Stimulated activated CD4-positive, alpha-beta T cell treated with anti-CD3 and anti-CD28 coated beads, Interleukin-2, amount 100 ng/mL, for 48 hours (primary cell): ENCODE data around the gene CCT3.
"Not testable (repeated sequence)": the region's sequence is repeated elsewhere in the genome, so short reads cannot be mapped to it uniquely, and the experiment has no call there.

ENCODE experiments used
- DNase-seq, 2 donors: peaks; one replicate each; pipeline ENCODE4 v3.0.0-alpha.2; 2020

CCT3 gene

DNA sequence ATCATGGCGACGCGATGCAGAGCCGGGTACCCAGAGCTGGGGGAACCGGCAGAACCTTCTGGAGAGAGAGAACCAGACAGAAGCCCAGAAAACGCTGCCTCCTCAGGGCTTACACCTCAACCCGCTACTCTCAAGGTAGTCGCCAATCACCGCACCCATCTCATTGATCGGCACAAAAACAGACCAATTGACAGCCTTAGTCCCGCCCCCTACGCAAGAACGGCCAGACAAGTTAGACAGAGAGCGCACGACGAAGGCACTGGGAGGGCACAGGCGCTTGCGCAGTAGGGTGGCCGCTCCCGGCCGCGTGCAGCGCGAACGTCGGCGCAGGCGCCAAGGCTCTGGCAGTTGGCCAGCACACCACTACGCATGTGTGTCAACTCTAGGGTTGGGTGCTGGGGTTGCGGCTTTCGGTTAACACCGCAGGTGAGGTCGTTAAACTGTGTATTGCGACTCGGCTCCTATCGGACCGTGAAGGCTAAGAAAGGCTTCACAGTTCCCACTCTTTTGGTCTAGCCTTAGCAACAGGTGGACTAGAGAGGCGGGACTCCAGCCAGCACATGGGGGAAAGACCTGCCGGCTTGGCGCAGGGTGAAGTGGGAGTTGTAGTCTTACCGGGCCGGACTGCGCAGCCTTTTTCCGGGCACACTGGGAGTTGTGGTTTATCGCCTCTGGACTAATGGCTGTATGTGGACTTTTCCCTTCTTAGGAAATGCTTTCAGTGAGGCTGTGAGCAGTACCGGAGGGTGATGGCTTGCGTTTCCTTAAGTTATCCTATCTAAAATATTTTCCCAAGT, at the start of gene CCT3, which contains the start of gene TSACC:
TSS of gene CCT3 (minus strand) at position 113 of the 797 bp plus-strand sequence. CDS start at position 5, 108 bp downstream.
TSS of gene TSACC (plus strand) at position 347 of the 797 bp plus-strand sequence. CDS start 1,232 bp downstream, outside the sequence.
- DNase-seq = peak; percentile 99 to 100

DNA sequence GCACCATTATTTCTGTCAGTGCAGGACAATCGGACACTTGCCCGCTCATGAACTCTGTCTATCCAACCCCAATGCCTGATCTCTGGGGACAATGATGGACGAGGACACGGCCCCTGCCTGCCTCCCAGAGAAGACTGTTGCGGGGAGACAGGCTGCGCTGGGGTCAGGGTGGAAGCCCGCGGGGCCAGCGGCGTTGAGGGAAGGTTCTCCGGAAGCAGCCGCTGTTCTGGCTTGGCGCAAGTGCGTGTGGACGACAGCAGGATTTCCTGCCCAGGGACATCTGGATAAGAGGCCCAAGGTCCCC, 49.7 kb upstream of the CCT3 start:
- no peak for DNase-seq

DNA sequence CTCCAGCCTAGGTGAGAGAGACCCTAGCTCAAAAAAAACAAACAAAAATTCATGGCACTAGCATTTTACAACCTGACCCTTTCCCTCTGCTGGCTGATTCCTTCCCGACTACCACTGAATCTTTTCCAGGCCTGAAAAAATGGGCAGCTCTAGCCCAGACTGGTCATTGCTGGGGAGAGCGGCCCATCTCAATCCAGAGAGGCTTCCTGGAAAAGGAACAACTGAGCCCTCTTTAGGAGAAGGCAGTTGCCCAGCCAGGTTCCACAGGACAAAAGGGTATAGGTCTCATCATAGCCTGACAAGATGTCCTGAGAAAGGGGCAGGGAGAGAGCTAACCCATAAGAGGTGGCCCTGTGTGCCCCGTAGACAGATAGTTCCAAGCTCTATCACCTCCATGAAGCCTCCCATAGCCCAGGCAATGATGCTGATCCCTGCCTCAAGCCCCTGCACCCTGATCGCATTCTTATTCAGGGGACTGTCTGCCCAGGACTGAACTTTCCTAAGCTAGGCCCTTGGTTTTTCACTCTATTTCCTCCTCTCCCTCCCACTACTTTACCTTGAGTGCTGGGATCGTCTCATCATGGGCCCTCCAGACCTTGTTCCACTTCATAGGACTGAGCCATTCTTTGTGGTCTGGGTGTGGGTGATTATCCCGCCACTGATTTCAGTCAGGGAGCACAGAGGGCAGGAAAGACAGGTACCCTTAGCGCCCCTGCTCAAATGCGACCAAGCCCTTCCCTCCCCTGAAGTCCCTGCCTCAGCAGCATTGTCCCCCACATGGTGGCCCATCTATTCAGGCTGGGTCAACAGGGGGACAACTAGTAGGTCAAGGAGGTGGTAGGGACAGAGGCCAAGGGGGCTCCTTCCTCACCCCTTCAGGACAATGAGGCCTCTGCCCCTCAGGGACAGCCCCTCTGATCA, 49.1 kb upstream of the CCT3 start:
- DNase-seq = no peak

DNA sequence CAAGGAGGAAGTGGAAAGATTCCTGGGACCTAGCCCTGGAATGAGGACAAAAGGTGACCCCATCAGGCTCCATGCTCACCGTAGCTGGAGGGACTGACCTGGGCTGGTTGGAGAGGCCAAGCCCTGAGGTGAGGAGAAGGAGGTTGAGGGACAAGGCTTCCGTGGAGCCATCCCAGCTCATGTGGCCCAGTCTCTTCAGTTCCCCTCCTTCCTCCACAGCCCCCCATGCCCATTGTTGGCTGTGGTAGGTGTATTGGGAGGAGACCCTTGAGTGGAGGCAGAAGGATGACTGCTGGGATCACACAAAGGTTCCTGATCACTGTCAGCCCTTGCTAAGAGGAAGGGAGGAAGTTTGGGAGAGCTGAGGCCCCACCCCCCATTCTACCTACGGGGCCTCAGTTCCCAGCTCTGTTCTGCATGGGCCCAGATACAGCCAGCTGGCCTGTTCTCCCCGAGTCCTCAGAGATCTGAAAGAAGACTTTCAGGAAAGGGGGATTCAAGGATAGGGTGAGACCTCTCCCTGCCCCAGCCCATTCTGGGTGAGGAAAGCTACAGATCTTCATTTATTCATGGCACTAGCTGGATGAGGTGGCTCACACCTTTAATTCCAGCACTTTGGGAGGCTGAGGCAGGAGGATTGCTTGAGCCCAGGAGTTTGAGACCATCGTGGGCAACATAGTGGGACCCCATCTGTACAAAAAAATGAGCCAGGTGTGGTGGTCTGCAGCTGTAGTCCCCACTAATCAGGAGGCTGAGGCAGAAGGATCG, 48.2 kb upstream of the CCT3 start:
- DNase-seq = no peak

DNA sequence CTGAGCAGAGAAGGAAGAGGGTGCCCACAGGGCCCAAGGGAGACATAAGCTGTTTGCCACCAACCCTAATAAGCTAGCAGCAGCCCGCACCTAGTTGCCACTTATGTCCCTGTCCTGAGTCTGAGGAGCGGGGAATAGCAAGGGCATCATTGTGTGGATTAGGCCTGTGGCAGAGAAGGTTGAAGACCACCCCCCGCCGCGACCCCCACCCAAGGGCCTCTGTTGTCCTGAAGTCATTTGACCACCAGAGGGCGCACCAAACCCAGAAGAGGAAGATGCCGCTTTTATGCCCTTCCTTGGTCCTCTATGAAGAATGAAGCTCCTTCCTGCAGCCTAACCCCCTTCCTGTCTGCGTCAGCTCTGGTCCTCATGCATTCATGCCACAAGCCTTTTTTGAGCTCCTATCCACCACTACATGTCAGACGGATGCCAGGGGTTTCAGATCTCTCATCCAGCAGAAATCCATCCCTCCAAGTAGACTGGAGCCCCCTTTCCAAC, 47.5 kb upstream of the CCT3 start:
- peak; percentile 68 to 73 for DNase-seq

DNA sequence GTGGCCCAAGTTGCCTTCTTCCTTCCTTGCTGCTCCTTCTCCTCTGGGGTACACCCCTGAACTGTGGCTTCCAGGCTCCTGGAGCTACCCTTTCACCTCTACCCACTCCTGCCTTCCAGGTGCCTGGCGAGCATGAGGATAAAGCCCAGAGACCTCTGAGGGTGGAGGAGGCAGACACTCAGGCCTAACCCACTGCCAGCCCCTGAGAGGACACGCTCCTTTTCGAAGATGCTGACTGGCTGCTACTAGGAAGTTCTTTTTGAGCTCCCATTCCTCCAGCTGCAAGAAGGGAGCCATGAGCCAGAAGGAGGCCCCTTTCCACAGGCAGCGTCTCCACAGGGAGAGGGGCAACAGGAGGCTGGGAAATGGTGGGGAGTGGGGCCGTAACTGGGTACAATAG, 46.6 kb upstream of the CCT3 start:
- DNase-seq = no peak

DNA sequence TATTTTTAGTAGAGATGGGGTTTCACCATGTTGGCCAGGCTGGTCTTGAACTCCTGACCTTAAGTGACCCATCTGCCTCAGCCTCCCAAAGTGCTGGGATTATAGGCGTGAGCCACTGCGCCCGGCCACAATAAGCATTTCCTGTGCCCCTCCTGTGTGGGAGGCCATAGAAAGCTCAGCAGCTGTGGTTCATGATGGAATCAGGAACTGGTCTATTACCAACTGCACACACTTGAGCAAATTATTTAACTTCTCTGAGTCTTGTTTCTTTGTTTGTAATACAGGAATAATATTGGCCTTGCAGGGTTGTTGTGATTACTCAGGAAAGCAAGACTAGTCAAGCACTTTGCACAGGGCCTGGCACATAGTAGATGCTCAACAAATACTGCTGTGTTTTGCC, 45.9 kb upstream of the CCT3 start:
- no peak for DNase-seq

DNA sequence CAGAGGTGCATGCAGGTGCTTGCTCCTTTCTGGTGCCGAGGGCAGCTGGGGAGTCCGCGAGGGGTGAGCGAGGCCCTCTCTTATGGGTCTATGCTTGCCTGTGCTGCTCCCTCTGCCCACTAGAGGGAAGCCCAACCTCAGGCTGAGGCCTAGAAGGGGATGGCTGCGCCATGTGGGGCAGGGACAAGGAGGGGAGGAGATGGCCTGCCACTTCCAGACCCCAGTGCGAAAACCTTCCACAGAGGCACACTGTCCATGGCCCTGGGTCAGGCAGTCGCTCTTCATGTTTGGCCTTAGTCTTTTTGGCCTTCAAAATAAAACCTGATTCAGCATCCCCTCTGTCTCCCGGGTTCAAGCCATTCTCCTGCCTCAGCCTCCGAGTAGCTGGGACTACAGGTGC, 44.9 kb upstream of the CCT3 start:
- DNase-seq = peak; percentile 54 to 58

DNA sequence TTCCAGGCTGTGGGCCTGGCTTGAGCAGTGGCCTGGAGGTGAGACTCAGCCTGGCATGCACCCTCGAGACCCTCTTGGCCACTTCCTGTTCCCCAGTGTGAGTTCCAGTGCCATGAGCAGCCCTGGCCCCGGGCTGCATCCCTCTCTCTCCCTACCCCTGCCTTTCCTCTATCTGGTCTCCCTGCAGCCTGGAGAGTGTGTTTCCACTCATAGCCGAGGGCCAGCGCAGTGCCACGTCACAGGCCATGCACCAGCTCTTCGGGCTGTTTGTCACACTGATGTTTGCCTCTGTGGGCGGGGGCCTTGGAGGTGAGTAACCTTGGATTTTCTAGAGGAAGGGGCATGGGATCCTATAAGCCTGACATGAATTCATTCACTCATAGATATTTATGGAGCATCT, 44.5 kb upstream of the CCT3 start:
- DNase-seq = no peak

DNA sequence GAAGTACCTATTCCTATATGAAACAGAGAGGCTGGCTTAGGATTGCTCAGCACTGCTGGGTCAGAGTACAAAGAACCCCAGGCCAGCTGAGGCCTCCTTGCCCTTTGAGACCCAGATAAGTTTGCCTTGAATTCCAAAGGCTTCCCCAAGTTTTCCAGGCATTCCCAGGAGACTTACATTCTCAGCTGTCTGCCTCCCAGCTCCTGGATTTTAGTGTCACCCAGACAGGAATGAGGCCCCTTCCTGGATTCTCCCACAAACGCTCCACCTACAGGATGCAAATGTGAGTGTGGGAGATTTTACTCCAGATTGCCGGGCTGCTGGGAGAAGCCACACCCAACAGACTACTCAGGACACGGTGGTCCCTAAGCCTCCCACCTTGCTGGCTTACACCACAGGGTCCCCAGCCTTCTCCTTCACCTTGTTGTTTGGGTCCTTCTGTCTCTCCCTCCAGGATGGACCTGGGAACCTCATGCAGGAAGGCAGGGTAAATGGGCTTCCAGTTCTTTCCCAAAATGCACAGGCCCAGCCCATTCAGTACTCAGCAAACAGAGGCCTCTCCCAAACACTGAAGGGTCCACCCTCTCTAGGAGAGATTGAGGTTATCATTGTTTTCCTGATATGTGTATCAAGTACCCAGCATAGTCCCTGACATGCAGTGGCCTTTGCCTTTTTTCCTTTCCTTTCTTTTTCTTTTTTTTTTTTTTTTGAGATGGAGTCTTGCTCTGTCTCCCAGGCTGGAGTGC, 41.5 kb upstream of the CCT3 start:
- DNase-seq = no peak

DNA sequence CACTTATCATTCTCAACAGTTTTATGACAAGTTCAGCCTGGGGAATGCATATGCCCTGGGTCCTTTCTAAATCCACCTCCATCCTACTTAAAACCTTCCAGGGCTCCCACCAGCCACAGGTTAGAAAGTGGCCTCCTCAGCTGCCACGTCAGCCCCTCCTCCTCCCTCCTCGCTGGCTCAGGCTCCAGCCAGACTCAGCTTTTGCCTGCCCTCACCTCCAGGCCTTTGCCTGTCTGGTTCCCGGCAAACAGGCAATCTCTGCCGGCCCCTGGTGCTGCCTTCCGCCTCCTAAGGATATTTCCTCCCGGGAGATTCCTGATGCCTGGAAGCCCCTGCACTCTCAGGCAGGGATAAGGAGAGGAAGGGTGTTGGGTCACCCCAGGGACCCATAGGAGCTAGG, 40.5 kb upstream of the CCT3 start:
- DNase-seq = no peak

DNA sequence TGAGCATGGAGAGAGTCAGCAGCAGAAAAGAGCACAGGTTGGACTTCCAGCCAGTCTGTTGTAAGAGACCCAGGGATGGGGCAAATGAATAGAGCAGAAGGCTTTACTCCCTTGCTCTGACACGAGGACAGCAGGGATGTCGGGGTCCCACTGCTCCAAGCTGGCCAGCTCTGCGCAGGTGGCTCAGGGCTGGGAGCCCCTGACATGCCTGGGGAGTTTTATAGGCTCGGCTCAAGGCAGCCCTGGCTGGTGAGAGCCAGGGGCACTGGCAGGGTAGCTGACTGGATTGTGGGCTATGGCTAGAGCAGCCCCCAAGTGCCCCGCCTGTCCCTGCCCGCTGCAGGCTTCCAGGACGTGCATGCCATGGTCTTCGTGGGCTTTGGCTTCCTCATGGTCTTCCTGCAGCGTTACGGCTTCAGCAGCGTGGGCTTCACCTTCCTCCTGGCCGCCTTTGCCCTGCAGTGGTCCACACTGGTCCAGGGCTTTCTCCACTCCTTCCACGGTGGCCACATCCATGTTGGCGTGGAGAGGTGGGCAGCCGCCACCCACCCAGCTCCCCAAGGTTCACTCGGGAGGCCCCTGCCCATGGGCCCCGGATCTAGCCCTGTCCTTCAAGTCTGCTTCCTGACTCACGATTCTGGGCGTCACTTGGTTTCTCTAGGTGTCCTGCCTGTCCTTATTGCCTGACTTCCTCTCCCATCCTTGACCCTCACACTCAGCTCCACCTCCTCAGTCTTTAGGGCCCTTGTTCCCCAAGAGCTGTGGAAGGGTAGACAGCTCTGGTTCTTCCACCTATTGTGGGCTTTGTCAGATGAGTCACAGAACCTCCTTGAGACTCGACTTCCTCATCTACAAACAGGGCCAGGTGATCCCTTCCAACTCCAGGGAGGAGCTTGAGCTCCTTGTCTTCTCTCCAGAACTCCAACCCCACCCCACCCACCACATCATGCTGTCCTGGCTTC, 39.1 kb upstream of the CCT3 start:
- DNase-seq = no peak

DNA sequence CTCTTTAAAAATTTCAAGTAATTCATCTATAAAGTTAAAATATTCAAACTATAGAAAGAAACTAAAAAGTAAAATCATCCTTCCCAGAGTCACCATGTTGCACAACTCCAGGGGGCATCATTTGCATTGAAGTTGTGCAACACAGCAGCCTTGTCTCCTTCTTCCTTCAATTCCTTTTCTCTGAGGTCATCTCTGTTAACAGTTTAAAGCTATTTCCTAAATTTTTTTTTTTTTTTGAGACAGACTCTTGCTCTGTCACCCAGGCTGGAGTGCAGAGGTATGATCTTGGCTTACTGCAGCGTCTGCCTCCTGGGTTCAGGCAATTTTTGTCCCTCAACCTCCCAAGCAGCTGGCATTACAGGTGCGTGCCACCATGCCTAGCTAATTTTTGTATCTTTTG, 38.1 kb upstream of the CCT3 start:
- DNase-seq = no peak

DNA sequence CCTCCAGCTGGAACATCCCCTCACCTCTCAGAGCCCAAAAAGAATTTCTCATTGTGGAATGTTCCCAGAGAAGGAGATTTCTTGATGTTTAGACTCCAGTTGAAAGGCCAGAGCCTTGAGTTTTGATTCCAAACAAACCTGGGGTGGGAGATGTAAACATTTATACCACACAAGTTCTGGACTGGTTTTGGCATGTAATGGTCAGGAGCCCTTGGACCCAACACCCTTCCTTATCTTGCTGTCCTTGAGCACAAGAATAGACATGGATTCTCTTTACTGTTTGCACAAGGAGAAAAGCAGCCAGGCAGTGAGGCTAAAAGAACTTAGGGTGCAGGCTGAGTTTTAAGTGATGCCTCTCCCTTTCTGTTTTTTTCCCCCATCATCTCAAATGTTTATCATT, 35.5 kb upstream of the CCT3 start:
- DNase-seq = no peak

DNA sequence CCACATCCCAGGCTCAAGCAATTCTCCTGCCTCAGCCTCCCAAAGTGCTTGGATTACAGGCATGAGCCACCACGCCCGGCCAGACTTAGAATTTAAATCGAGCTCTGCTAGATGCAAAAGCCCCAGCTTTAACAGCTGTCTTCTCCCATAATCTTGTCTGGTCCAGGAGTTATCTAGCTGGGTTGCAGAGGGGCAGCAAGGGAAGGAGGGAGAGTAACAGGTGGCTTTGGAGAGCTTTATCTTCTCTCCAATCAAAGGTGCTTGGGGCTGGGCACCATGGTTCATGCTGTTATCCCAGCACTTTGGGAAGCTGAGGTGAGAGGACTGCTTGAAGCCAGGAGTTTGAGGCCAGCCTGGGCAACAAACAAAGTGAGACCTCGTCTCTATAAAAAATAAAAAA, 34.8 kb upstream of the CCT3 start:
- no peak for DNase-seq

DNA sequence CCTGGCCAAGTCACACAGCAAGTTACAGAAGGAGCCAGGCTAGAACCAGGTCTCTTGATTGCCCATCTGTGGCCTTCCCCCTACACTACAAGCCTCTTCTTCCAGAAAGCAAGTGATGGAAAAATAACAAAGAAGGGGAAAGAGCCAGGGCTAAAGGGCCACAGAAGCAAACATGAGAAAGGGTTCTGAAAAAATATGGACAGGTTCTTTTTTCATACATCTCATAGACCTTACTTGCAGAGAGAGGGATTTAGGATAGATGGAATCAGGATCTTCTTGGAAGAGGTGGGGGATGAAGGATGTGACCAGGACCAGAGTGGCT, 34.1 kb upstream of the CCT3 start:
- DNase-seq = no peak

DNA sequence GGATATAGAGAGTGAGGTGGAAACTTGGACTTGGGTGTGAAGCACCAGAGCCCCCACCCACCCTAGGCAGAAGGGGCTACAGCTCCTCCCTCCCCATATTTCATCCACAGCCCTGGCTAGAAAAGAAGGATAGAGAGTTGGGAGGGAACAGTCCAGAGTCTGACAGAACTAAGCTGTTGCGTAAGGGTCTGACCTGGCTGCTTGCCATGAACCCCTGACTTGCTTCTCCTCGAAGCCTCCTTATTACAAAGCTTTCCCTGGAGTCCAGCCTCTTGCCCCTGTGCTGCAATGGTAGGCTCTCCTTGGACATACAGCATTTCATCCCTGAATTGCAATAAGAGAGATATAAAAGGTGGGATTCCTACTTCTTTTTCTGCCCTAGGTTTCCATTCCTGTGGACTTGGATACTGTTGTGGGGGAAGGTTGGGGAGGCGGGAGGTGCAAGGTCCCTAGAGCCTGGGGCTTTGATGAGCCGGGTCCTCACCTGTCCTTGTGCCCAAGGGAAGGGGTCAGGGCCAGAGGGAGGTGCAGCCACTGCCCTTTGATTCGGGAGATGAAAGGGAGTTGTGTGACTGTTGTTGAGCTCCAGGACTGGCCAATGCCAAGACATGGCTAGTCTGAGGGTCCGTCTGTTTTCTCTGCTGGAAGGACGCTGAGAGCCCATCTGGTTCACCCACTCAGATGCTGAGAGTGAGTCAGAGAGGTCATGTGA, 33.6 kb upstream of the CCT3 start:
- no peak for DNase-seq

DNA sequence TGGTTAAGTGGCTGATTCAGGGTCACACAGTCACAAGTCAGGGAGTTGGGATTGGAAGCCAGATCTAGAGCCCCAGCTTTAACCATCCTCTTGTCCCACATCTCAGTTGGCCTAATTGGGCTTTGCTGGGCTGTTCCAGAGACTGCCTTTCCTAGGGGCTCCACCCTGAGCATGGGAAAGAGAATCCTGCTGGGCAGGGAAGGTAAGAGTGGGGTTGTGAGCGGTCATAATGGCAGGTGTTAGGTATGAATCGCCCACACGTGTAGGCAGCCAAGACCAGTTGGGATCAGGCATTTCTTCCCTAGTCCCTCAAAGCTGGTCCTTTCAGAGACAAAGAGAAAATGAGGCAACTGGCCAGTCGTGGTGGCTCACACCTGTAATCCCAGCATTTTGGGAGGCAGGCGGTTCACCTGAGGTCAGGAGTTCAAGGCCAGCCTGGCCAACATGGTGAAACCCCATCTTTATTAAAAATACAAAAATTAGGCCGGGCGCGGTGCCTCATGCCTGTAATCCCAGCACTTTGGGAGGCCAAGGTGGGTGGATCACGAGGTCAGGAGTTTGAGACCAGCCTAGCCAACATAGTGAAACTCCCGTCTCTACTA, 31.7 kb upstream of the CCT3 start:
- not testable (repeated sequence) for DNase-seq

DNA sequence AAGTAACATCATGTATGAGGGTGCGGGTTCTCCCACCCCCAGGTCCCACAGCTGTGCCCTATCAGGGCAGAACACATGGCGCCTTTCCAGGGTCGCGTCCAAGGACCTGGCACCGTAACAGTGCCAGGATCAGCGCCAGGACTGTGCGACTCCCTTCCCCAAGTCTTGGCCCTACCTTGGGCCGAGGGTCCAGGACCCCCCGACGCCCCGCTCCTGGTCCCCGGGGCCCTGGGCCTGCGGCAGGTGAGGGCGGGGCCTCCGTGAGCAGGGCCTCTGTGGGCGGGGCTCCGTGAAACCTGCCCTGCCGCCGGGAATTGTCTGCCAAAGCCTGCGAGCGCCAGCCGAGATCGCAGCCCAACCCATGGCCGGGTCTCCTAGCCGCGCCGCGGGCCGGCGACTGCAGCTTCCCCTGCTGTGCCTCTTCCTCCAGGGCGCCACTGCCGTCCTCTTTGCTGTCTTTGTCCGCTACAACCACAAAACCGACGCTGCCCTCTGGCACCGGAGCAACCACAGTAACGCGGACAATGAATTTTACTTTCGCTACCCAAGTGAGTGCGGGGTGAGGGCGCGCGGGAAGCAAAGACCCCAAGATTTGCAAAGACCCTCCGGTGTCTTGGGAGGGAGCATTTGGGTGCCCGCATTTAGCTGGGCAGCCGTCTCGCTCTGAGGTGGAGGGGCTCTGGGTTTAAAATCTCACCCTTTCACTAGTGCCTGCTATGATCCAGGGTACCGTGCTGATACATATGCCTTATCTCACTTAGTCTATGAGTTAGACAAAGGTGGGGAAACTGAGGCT, 31.0 kb upstream of the CCT3 start, which contains the start of gene RHBG:
TSS of gene RHBG (plus strand) at position 323 of the 796 bp plus-strand sequence. CDS start at position 362, 39 bp downstream.
- no peak for DNase-seq
